ENCODE results near the gene STK38.
A peak's percentile ranks its signal among the peaks of the same experiment; 100 is the strongest.
"Not testable (repeated sequence)": the region's sequence is repeated elsewhere in the genome, so short reads cannot be mapped to it uniquely, and the experiment has no call there.

STK38 gene

DNA sequence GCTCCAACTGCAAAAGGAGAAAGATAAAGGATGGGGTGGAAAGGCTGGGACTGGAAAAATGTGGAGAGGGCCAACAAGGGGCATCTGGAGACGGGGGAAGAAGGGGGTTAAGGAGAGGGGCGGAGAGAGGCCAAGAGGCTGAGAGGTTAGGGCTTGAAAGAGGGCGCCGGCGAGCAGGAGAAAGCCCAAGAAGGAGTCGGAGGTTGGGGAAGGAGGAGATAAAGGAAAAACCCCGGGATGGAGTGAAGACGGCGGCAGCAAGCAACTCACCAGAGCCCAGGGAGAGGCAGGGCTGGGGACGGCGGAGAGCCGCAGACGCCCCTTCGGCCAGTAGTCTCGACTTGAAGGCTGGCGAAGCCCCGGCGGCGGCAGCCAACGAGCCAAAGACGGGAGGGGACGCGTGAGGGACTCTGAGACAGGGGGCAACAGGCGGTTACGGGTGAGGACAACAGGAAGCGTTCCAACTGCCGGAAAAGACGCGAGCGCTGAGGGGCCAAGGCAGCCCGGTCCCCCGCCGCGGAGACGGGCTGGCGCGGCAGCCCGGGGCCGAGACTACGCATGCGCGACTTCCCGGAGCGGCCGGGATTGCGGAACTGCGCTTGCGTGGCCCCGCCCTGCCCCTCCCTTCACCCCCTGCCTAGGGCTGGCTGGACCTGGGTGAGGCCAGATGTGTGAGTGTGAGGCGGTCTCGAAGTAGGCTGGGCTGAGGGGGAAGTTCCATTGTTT, at the start of gene STK38:
Gene STK38 (minus strand): TSS at position 560 of the 726 bp plus-strand sequence. CDS start 7,277 bp downstream, outside the sequence.
- DNase-seq (ENCODE audit: low read depth, low spot score), result peak; percentile 38

- no peak for DNase-seq (ENCODE audit: low read depth, low spot score)
Observed at GRCh38 chr6:36596356-36596755, 49.1 kb upstream of the STK38 start.

GRCh38 chr6:36594816-36595643, 47.8 kb upstream of the STK38 start:
- no peak for DNase-seq (ENCODE audit: low read depth, low spot score)

GRCh38 chr6:36594029-36594815, 46.9 kb upstream of the STK38 start, which contains the start of gene SRSF3:
SRSF3 (plus strand) TSS chr6:36594362; CDS start chr6:36596763, 2,401 bp downstream.
- DNase-seq (ENCODE audit: low read depth, low spot score), result peak; percentile 88

DNA sequence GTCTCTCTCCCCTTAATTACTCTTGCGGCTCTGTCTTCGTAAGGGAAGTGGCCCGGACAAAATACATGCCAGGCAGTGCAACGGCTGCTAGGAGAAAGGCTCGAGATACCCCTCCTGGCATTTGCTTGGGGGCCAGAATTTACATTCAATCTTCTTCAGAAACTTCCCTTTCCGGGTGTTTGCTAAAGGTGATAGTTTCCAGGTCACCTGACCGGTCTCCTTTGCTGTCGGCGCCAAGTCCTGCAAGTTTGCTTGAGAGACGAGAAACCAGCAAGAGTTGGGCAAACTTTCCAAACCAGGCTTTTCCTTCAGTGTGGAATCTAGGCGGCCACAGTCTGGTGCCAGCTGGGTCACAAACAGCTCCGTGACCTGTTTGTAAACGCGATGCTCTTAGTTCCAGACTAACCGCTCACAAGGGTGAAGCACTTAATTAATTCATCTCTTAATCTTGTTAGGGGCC, 46.3 kb upstream of the STK38 start:
- no peak for DNase-seq (ENCODE audit: low read depth, low spot score)

DNA sequence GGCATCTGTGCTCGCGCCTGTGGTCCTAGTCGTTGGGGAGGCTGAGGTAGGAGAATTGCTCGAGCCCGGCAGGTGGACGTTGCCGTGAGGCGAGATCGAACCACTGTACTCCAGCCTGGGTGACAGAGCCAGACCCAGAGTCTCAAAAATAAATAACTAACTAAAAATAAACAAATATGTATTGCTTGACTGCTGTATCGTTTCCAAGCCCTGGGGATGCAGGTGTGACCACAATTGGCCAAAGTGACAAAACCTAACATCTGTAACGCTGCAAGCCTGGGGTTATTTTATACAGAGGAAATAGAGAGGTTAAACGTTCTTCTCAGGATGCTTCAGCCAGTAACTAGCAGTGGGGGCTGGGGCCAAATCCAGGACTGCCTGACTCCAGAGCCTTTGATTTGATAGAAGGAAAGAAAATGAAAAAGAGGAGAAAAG, 45.0 kb upstream of the STK38 start:
- DNase-seq (ENCODE audit: low read depth, low spot score), result no peak

GRCh38 chr6:36590237-36590636, 43.0 kb upstream of the STK38 start:
- DNase-seq (ENCODE audit: low read depth, low spot score), result no peak

- DNase-seq (ENCODE audit: low read depth, low spot score), result not testable (repeated sequence)
Observed at GRCh38 chr6:36589025-36589400, 41.7 kb upstream of the STK38 start.

GRCh38 chr6:36586606-36587005, 39.3 kb upstream of the STK38 start:
- no peak for DNase-seq (ENCODE audit: low read depth, low spot score)

DNA sequence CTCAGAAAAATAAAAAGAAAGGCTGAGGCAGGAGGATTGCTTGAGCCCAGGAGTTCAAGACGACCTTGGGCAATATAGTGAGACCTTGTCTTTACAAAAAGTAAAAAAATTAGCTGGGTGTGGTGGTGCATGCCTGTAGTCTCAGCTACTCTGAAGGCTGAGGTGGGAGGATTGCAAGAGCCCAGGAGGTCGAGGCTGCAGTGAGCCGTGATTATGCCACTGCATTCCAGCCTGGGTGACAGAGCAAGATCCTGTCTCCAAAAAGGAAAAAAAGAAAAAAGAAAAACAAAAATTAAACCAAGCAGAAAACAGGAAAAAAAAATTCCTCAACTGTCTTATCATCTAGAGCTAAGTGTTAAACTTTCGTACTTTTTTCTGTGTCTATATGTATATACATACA, 34.4 kb upstream of the STK38 start:
- no peak for DNase-seq (ENCODE audit: low read depth, low spot score)

DNA sequence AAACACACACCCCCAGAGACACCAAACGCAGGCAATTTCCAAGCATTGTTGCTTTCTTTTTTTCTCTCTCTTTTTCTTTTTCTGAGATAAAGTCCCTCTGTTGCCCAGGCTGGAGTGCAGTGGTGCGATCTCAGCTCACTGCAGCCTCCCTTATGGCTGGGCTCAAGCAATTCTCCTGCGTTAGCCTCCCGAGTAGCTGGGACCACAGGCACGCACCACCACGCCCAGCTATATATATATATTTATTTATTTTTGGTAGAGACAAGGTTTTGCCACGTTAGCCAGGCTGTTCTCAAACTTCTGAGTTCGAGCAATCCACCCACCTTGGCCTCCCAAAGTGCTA, 32.9 kb upstream of the STK38 start:
- no peak for DNase-seq (ENCODE audit: low read depth, low spot score)

DNA sequence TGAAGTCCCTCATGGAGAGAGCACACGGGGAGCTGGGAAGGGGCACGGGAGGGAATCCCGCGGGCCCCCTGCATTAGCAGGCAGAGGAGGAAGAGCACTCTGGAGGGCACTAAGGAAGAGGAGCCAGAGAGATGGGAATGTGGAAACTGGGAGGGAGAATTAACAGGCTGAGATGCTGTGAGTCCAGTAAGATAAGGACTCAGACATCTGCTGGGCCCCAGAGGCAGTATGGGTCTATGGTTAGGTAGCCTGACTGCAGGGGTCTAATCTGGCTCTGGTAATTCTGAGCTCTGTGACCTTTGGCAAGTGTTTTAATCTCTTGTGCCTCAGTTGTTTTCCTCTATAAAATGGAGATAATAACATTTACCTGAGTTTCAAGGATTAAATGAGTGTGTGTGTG, 31.2 kb upstream of the STK38 start:
- no peak for DNase-seq (ENCODE audit: low read depth, low spot score)

GRCh38 chr6:36578030-36578429, 30.8 kb upstream of the STK38 start:
- DNase-seq (ENCODE audit: low read depth, low spot score), result no peak

GRCh38 chr6:36577301-36577700, 30.0 kb upstream of the STK38 start:
- DNase-seq (ENCODE audit: low read depth, low spot score), result no peak

DNA sequence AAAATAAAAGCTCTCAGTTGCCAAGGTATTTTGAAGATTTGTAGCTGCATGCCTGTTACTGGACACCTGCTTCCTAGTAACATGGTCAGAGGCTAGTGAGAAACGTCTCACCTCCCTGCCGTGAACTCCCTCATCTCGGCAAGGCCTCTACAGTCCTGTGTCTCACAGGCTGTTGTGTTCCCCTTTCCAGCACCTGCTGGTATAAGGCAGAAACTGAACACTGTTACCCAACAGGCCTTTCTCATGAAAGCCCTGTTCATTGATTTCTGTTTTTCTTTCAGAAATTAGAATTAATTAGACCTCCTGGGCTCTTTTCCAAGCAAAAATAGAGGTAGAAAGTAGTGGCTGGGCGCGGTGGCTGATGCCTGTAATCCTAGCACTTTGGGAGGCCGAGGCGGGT, 29.3 kb upstream of the STK38 start:
- no peak for DNase-seq (ENCODE audit: low read depth, low spot score)

- no peak for DNase-seq (ENCODE audit: low read depth, low spot score)
Observed at GRCh38 chr6:36574679-36575078, 27.4 kb upstream of the STK38 start.

DNA sequence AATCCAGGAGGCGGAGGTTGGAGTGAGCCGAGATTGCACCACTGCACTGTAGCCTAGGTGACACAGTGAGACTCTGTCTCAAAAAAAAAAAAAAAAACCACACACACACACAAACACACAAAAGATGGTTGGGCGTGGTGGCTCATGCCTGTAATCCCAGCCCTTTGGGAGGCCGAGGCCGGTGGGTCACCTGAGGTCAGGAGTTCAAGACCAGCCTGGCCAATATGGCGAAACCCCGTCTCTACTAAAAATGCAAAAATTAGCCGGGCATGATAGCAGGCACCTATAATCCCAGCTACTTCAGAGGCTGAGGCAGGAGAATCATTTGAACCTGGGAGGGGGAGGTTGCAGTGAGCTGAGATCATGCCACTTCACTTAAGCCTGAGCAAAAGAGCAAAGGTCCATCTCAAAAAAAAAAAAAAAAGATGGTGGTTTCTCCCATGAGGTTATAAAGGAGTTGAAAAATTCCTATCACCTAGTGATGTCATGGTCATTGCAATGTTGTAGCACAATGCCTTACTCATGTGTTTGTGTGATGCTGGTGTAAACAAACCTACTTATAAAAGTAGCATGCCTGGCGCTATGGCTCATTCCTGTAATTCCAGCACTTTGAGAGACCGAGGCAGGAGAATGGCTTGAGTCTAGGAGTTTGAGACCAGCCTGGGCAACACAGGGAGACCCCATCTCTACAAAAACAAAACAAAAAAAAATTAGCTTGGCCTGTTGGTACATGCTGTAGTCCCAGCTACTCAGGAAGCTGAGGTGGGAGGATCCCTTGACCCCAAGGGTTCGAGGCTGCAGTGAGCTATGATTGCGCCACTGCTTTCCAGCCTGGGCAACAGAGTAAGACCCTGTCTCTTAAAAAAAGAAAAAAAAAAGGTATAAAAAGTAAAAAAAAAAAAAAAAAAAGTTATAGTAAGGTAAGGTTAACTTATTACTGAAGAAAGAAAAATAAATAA, 25.4 kb upstream of the STK38 start:
- DNase-seq (ENCODE audit: low read depth, low spot score), result not testable (repeated sequence)

- DNase-seq (ENCODE audit: low read depth, low spot score), result no peak
Observed at GRCh38 chr6:36571122-36572043, 24.1 kb upstream of the STK38 start.

GRCh38 chr6:36570264-36570663, 23.0 kb upstream of the STK38 start:
- no peak for DNase-seq (ENCODE audit: low read depth, low spot score)

DNA sequence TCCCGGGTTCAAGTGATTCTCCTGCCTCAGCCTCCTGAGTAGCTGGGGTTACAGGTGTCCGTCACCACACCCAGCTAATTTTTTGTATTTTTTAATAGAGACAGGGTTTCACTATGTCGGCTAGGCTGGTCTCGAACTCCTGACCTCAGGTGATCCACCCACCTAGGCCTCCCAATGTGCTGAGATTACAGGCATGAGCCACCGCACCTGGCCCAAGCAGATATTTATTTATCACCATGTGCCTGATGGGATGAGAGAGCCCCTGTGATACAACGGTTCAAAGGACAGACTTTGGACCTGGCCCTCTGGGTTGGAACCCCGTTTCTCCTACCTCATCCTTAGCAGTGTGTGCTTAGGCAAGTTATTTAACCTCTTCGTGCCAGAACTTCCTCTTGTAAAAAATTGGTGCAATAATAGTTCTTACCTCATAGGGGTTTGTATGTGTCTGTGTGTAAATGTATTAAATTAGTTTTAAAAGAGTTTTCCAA, 19.2 kb upstream of the STK38 start:
- DNase-seq (ENCODE audit: low read depth, low spot score), result no peak

Data from iPS DF 19.7 (cell line).